Inferior parietal cortex (tissue), 1 donor: Measurements from ENCODE around the gene SDHAF4.
"Not testable (repeated sequence)": the region's sequence is repeated elsewhere in the genome, so short reads cannot be mapped to it uniquely, and the experiment has no call there.

Source experiments
- DNase-seq: peaks from one replicate; pipeline ENCODE4 v3.0.0-alpha.2; 2016; ENCODE audit errors: extremely low spot score

Gene SDHAF4

DNA sequence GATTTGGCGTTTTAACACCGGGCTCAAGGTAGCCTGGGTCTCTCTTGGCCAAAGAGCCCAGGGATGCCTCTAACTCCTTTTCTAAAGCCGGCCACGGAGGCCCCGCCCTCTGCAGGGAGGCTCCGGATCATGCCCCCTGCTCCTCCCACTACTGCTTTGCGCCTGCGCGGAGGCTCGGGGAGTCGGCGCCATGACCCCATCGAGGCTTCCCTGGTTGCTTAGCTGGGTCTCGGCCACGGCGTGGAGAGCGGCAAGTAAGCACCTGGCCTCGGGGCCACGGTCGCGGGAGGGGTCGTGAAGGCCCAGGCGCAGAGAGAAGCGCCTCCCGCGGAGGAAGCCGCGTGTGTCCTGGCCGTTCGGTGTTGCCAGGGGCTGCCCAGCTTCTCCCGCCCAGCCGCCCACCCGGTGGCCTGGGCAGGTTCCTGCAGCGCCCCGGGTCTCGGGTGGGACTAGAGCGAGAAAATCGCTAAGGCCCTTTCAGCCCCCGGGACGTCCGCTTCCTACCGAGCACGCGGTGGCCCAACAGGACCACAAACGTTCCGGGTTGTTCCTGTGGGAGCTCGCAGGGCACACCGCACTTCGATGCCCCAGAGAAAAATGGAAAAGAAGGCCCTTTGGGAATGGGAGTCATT lies at the start of gene SDHAF4:
Gene SDHAF4 (plus strand): TSS at position 180 of the 632 bp plus-strand sequence. CDS start 11 bp downstream, at position 191.
- peak; percentile 95 for DNase-seq

DNA sequence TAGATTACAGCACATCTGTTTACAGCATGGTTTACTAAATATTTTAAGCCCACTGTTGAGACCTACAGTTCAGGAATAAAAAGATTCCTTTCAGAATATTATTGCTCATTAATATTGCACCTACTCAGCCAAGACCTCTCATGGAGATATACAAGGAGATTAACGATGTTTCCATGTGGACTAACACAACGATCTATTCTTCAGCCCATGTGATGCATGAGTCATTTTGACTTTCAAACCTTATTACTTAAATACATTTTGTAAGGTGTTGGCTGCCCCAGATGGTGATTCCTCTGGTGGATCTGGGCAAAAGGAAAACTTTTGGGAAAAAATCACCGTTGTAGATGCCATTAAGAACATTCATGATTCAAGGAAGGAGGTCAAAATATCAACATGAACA lies 48.0 kb upstream of the SDHAF4 start:
- DNase-seq: no peak

DNA sequence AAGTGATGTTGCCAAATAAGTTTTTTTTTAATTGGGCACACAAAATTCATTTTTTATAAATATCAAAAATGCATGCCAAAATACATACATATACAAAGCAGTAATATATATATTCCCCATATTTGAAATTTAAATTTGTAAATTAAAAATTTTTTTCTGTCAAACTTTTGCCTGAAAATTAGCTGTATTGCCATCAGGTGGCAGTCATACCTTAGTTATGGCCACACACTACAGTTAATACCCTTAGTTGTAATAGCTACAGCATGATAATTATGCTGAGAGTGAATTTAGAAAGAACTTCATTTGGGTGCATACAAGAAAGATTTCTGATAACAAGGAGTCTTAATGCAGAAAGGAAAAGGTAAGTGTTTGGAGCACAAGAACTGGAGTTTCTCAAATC lies 46.2 kb upstream of the SDHAF4 start:
- no peak for DNase-seq

DNA sequence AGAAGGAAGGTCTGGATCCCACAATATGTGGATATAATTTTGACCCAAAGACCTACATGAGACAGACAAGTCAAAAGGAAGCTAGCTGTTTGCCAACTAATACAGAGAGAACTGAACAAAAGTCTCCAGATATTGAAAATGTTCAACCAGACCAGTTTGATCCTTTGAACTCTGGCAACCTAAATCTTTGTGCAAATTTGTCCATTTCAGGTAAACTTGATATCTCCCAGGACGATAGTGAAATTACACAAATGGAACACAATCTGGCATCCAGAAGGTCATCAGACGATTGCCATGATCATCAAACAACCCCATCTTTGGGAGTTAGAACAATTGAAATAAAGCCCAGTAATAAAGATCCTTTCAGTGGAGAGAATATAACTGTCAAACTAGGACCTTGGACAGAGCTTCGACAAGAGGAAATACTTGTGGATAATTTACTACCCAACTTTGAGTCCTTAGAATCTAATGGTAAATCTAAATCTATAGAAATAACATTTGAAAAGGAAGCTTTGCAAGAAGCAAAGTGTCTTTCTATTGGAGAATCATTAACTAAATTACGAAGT lies 41.9 kb upstream of the SDHAF4 start:
- DNase-seq: no peak

DNA sequence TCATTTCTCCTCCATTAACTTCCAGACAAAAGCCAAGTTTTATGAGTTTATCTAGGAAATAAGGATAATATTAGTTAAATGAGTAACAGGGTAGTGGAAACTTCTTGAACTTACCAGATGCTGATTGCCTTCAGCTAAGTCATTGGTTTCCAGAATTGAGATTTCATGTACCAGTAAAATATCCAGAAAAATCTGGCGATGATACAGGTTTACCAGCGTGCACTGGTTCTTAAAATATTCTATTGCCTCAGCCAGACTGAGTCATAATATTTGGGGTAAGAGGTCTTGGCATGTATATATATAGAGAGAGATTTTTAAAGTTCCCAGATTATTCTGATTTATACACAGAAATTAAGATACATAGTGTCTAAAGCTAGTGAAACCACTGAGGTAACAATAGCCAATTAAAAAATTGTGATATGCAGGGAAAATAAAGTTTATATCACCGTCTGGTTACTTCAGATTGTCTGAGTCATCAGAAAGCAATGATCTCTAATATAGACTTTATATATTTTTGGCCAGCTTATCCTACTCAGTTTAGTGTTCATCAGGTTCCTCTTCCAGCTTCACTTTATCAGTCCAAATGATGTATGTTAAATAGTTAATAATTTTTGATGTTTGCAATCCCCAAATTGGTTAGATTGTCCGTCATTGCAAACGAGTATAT lies 39.5 kb upstream of the SDHAF4 start:
- DNase-seq: no peak

DNA sequence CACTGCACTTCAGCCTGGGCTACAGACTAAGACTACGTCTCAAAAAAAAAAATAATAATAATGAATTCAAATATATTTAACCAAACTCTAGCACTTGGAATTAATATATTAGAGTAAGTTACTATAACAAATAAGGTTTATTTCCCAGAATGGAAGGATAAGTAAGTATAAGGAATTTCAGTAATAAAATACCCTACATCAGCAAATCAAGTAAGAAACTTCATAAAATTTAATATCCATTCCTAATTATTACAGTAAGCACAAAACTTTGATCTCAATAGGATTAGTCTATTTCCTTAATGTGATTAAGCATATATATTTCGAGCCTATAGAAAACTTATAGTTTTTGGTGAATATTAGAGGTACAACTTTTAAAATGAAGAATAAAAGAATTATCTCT lies 36.7 kb upstream of the SDHAF4 start:
- no peak for DNase-seq

DNA sequence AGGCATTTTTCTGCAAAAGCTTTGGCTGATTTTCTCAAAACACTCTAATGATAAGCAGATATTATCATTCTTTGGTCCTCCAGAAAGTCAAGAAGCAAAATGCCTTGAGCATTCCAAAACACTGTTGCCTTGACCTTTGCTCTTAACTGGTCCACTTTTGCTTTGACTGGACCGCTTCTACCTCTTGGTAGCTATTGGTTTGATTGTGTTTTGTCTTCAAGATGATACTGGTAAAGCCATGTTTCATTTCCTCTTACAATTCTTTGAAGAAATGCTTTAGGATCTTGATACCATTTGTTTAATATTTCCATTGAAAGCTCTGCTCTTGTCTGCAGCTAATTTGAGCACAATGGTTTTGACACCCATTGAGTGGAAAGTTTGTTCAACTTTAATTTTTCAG lies 35.6 kb upstream of the SDHAF4 start:
- no peak for DNase-seq

DNA sequence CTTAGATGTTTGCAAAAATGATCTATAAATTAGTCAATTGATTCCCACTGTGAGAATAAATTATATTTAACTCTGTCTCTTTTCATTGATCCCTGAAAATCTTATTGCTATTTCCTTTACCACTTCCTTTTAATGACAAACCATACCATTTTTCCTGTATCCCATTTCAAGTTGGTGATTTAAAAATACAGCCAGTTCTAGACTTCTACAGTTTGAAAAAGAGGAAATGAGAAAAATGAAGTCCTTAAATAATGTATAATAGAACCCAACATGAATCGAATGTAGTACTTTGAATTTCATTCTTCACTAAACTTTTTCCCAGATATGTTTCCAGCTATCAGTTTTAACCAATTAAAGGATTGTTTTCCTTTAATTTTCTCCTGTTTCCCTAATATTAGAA lies 29.5 kb upstream of the SDHAF4 start:
- no peak for DNase-seq

DNA sequence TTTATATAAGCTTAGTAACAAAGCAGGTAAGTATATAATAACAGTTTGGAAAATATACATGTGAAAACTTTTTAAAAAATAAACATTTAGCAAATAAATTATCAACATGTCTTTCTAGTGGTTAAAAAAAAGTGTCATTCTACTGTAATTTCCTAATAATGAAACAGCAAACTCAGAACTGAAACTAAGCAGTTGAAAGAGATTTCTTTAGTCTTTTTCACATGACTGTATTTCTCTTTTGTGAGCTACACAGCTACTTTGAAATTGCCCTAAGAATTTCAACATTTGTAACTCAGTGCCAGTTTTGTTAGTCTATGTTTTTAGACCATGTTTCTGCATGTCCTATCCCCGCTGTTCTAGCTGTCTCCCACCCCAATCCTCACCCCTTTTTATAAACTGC lies 28.4 kb upstream of the SDHAF4 start:
- no peak for DNase-seq

DNA sequence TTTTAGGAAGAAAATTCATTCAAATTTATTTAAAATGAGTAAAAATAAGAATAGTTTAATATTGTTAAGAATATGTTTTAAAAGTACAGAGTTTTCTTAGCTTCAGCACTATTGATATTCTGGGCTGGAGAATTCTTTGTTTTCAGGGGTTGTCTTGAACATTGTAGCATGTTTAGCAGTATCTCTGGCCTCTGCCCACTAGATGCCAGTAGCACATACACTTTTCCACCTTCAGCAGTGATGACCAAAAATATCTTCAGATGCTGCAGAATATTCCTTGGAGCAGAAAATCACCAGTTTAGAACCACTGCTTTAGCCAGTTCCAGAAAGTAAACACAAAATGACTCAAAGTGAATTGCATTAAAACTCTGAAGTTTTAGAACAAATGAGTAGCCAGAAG lies 19.4 kb upstream of the SDHAF4 start:
- peak; percentile 57 for DNase-seq

DNA sequence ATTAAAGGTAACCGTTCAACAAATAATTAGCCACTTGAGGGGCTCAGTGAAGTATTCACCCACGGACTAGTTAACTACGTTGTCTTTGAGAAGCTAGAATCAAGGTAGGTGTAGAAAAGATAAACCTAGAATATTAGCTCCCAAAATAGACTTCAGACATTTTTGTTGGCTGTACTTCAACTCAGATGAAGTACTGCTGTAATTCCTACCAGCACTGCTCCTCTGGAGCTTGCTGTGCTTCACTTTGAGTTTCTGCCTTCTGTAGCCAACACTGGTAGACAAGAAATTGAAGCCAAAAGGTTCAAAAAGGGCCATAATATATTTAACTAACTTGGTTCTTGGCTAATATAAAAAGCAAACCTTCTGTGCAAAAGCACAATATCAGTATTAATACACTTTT lies 18.8 kb upstream of the SDHAF4 start:
- DNase-seq: no peak

DNA sequence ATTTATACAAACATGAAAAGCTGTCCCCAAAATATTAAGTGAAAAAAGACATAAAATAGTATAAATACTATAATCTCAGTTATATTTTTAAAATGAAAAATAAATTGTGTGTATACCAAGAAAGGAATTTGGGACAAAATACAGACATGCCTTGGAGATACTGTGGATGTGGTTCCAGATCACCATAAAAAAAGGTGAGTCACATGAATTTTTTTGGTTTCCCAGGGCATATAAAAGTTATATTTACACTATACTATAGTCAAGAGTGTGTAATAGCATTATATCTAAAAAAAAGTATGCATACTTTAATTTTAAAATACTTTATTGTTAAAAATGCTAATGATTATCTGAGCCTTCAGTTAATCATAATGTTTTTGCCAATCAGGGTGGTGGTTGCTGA lies 17.4 kb upstream of the SDHAF4 start:
- DNase-seq: no peak

DNA sequence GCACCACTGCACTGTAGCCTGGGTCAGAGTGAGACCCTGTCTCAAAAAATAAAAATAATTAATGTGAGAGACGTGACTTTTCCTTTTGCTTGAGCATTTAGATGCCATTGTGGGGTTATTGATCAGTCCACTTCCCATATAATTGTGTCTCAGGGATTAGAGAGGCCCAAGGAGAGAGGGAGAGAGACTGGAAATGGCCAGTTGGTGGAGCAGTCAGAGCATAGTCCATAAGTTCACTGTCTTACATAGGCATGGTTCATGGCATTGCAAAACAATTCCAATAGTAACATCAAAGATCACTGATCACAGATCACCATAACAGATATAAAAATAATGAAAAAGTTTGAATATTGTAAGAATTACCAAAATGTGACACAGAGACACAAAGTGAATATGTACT lies 15.2 kb upstream of the SDHAF4 start:
- no peak for DNase-seq

DNA sequence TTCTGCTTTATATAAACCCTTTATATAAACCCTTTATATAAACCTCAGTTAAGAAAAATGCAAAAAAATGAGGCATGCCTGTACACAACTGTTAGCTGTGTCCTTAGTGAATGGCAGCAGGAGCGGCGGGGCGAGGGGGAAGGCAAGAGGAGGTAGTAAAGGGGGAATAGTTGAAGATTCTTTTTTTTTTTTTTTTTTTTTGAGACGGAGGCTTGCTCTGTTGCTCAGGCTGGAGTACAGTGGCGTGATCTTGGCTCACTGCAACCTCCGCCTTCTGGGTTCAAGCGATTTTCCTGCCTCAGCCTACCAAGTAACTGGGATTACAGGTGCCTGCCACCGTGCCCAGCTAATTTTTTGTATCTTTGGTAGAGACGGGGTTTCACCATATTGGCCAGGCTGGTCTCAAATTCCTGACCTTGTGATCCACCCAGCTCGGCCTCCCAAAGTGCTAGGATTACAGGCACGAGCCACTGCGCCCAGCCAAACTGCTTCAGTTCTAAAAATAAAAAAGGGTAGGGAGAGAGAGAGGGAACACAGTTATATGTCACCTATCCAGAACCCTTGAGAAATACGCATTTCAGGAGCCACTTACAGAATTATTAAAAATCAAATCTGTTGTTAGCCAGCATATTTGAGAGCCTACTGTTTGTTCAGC lies 14.3 kb upstream of the SDHAF4 start:
- not testable (repeated sequence) for DNase-seq

DNA sequence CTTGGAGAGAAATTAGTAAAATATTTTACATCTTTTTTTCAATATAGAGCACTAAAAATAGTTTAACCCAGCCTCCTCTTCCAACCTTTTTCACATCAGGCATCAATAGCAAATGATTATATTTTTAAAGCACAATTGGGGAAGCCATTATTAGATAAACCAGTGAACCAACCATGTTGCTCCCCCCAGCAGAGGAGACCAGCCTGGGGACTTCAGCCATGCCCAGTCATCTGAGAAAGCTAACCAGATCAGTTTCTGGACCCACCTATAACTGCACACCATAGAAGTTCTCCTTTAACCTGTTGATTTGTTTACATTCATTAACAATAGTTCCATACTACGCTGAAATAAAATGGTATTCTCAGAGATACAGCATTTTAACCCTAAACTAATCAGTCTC lies 13.8 kb upstream of the SDHAF4 start:
- no peak for DNase-seq

DNA sequence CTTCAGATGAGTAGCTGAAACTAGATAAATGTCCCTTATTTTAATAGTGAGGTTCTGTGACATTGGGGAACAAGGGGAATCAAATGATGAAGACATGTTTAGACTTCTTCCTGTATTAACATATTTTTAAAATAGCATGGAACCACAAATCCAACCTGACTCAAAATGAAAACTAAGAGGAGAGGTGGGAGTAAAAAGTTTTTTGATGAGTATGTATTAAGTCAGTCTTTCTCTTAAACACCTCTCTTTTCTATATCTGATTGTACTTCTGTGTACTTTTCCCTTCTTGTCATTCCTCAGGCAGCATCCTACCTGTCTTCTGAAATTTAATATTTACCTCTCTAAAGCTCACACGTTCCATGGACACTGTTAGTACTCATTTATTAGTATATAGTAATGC lies 8.7 kb upstream of the SDHAF4 start:
- DNase-seq: no peak

DNA sequence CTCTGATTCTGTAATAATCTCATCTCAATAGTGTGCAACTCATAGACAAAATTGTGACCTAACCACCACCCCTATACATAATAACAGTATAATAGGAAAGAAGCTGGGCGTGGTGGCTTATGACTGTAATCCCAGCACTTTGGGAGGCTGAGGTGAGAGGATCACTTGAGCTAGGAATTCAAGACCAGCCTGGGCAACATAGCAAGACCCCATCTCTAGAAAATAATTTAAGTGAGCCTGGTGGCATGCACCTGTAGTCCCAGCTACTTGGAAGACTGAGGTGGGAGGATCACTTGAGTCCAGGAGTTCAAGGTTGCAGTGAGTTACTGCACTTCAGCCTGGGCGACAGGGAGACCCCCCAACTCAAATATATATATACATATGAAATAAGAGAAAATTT lies 4.3 kb upstream of the SDHAF4 start:
- DNase-seq: not testable (repeated sequence)

DNA sequence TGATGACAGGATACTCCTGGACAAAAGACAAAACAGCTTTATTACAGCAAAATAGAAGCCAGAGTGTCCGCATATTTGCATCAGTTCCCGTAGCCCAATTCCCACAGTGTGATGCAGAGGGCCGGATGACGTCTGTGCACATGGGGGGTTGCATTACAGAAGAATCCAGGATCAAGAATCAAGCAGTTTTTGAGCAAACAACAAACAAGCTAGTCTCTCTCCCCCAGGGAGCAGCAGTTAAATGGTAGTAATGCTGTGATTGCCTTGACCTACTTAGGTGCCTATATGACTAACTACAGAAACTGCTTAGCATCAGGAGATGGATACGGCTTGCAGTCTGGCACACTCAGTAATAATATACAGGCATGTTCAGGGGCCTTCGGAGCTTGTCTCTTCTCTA lies 3.2 kb upstream of the SDHAF4 start:
- DNase-seq: peak; percentile 22

DNA sequence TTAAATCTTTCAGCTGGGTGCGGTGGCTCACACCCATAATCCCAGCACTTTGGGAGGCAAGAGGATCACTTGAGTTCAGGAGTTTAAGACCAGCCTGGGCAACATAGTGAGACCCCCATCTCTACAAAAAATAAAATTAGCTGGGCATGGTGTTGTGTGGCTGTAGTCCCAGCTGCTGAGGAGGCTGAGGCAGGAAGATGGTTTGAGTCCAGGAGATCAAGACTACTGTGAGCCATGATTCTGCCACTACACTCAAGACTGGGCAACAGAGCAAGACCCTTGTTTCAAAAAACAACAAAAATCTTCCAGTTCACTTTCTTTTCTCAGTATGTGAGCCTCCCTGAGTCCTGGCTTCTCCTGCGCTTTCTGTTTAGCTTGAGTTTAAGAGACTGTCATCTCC lies 7.9 kb downstream of the SDHAF4 start:
- DNase-seq: no peak

DNA sequence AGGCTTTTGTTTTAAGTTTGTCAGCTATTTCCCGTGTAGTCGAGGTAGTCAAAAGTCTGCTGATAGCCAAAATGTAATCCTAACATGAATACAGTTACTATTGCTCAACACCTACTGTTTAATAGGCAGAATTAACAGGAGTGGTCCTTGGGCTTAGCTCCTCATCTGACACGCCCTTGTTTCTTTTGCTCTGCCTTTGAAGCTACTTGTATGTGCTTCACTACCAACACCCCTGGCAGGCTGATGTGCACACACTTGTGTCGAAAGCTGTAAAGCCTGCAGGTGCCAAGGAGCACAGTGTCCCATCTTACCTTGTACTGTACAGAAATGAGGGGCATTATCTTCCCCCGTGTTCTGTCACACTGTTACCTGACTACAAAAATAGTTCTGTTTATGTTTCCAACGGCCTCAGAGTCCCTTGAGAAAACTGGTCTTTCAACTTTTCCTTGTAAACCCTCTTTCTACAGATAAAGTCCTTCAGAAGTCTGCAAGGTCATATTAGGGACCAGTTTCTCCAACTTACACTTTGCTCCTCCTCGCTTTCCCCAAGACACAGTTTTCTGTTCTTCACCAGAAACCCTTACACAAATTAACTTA lies 9.3 kb downstream of the SDHAF4 start:
- DNase-seq: no peak

DNA sequence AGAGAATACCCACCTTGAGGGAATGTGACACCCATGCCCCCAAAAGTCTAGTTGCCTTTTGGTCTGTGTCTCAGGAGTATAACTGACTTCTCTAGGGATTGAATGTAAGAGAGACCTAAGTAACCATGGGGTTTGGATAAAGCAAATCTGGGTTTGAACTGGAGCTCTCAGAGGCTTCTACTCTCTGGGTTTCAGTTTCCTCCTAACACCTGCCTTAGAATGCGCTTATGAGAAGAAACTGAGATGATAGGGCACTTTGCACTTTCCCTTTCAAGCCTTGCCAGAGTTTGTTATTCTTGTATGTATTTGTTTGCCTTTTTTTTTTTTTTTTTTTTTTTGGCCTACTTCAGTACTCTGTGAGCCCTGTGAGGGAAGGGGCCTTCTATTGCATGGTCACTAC lies 19.4 kb downstream of the SDHAF4 start:
- DNase-seq: no peak

DNA sequence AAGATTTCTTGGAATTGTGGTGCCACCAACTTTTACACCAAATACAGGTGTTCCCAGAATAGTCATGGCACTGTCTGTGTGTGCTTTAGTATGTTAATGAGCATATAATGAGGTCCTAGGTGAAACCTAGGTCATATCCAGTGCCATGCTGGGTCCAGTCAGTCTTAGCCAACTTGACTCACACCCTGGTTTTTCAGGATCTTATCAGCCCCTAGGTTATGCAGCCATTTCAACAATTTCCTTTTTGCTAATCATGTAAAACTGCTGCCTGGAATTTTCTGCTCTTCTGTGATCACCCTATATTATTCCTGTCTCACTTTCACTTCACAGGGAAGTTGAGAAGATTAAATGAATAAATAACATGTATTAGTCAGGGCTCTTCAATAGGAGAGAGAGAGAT lies 23.7 kb downstream of the SDHAF4 start:
- no peak for DNase-seq
